GM19238 (cell line): ENCODE data around the gene SPIC.
"Not testable (repeated sequence)": the region's sequence is repeated elsewhere in the genome, so short reads cannot be mapped to it uniquely, and the experiment has no call there.

ENCODE experiments used
- DNase-seq: peaks from one replicate; pipeline ENCODE4 v3.0.0; 2011; ENCODE audit warnings: low spot score; ENCODE audit not compliant: insufficient read length

SPIC gene

GRCh38 chr12:101474711-101475386 lies at the start of gene SPIC:
Gene SPIC, plus strand, starts transcription at chr12:101475336. Its CDS starts 1,569 bp downstream, at chr12:101476905.
- no peak for DNase-seq

- DNase-seq = no peak
These were observed 44.7 kb upstream of the SPIC start for GRCh38 chr12:101430456-101430855.

- no peak for DNase-seq
These were observed 39.0 kb upstream of the SPIC start for GRCh38 chr12:101436136-101436535.

- no peak for DNase-seq
These were observed 35.9 kb upstream of the SPIC start for GRCh38 chr12:101439236-101439635.

GRCh38 chr12:101441461-101442224 lies 33.5 kb upstream of the SPIC start:
- DNase-seq = no peak

GRCh38 chr12:101455685-101456084 lies 19.5 kb upstream of the SPIC start:
- no peak for DNase-seq

GRCh38 chr12:101459642-101460346 lies 15.3 kb upstream of the SPIC start:
- DNase-seq = no peak

- DNase-seq = no peak
These were observed 6.2 kb upstream of the SPIC start for GRCh38 chr12:101468948-101469347.

GRCh38 chr12:101470939-101471338 lies 4.2 kb upstream of the SPIC start:
- DNase-seq = no peak

- not testable (repeated sequence) for DNase-seq
These were observed 3.3 kb upstream of the SPIC start for GRCh38 chr12:101471878-101472277.

- DNase-seq = no peak
These were observed 888 bp upstream of the SPIC start for GRCh38 chr12:101474248-101474647.

GRCh38 chr12:101475751-101476305 lies 692 bp downstream of the SPIC start:
- DNase-seq = no peak

- no peak for DNase-seq
These were observed 5.7 kb downstream of the SPIC start for GRCh38 chr12:101480849-101481248.

GRCh38 chr12:101485021-101485420 lies 9.9 kb downstream of the SPIC start:
- no peak for DNase-seq

GRCh38 chr12:101488469-101488868 lies 13.3 kb downstream of the SPIC start:
- no peak for DNase-seq

GRCh38 chr12:101490286-101490920 lies 15.3 kb downstream of the SPIC start:
- no peak for DNase-seq

GRCh38 chr12:101491329-101491728 lies 16.2 kb downstream of the SPIC start:
- DNase-seq = no peak

GRCh38 chr12:101493556-101493955 lies 18.4 kb downstream of the SPIC start:
- DNase-seq = no peak

GRCh38 chr12:101498252-101498651 lies 23.1 kb downstream of the SPIC start:
- no peak for DNase-seq

- no peak for DNase-seq
These were observed 26.4 kb downstream of the SPIC start for GRCh38 chr12:101501410-101501995.

GRCh38 chr12:101521136-101521535 lies 46.0 kb downstream of the SPIC start:
- DNase-seq = no peak
